Hindlimb muscle (tissue), 1 donor: ENCODE results near the gene INS. TPM values are rescaled to one million over a fixed set of nuclear protein-coding genes. Genes with fewer than 3 reads are reported as not detected.

ENCODE experiments used
- DNase-seq: peaks from one replicate; pipeline ENCODE4 v3.0.0-alpha.2; 2013
- polyA plus RNA-seq: library from polyadenylated mRNA; unstranded; fragments of 120-200 nt; gene quantifications from one replicate; pipeline ENCODE4 v1.2.1, GENCODE V29; 2013; ENCODE audit not compliant: insufficient read length

The INS gene
- polyA plus RNA-seq, 1 donor, result not detected

GRCh38 chr11:2164861-2165555 lies 4.0 kb upstream of the INS start:
- no peak for DNase-seq

- DNase-seq, result no peak
Observed at GRCh38 chr11:2164081-2164480, 3.1 kb upstream of the INS start.

- no peak for DNase-seq
Observed at GRCh38 chr11:2163428-2163978, 2.5 kb upstream of the INS start.

- DNase-seq, result no peak
Observed at GRCh38 chr11:2159536-2160413, 1.2 kb downstream of the INS start.

GRCh38 chr11:2158966-2159365 lies 2.0 kb downstream of the INS start:
- DNase-seq, result no peak

- no peak for DNase-seq
Observed at GRCh38 chr11:2158296-2158737, 2.7 kb downstream of the INS start.

- DNase-seq, result no peak
Observed at GRCh38 chr11:2157294-2158040, 3.5 kb downstream of the INS start.

- peak; percentile 63 for DNase-seq
Observed at GRCh38 chr11:2156416-2157182, 4.4 kb downstream of the INS start.

GRCh38 chr11:2155511-2155910 lies 5.5 kb downstream of the INS start:
- no peak for DNase-seq

- no peak for DNase-seq
Observed at GRCh38 chr11:2154889-2155288, 6.1 kb downstream of the INS start.

- DNase-seq, result no peak
Observed at GRCh38 chr11:2154195-2154585, 6.8 kb downstream of the INS start.

- DNase-seq, result no peak
Observed at GRCh38 chr11:2153581-2154194, 7.3 kb downstream of the INS start.

- DNase-seq, result peak; percentile 83
Observed at GRCh38 chr11:2151500-2152257, 9.3 kb downstream of the INS start.

- peak; percentile 60 for DNase-seq
Observed at GRCh38 chr11:2149864-2150847, 10.9 kb downstream of the INS start.

- peak; percentile 43 for DNase-seq
Observed at GRCh38 chr11:2149460-2149859, 11.5 kb downstream of the INS start.

GRCh38 chr11:2148595-2148994 lies 12.4 kb downstream of the INS start:
- peak; percentile 55 for DNase-seq

GRCh38 chr11:2147391-2147790 lies 13.6 kb downstream of the INS start:
- no peak for DNase-seq

- DNase-seq, result no peak
Observed at GRCh38 chr11:2146051-2146450, 15.0 kb downstream of the INS start.

- no peak for DNase-seq
Observed at GRCh38 chr11:2144544-2145248, 16.3 kb downstream of the INS start.
